ENCODE data around the gene ABCC5.

Gene ABCC5

GRCh38 chr3:183954875-183955274 is 62.8 kb downstream of the ABCC5 start:
- H3K4me3 ChIP-seq (ENCODE audit: low read depth, low read length): no peak overlapping the region
- no peak for TF ChIP-seq CTCF (IDR thresholded peaks at IDR 0.05; ENCODE audit: borderline replicate concordance, insufficient read depth, low read depth, low read length)

- no peak for TF ChIP-seq CTCF (IDR thresholded peaks at IDR 0.05; ENCODE audit: borderline replicate concordance, insufficient read depth, low read depth, low read length)
- H3K4me3 ChIP-seq (ENCODE audit: low read depth, low read length): no peak overlapping the region
Measured at GRCh38 chr3:183953471-183954070, 64.1 kb downstream of the ABCC5 start.

- H3K4me3 ChIP-seq (ENCODE audit: low read depth, low read length): no peak overlapping the region
- no peak for TF ChIP-seq CTCF (IDR thresholded peaks at IDR 0.05; ENCODE audit: borderline replicate concordance, insufficient read depth, low read depth, low read length)
Measured at GRCh38 chr3:183951459-183951858, 66.2 kb downstream of the ABCC5 start.

GRCh38 chr3:183949690-183950089 is 68.0 kb downstream of the ABCC5 start:
- no peak overlapping the region for H3K4me3 ChIP-seq (ENCODE audit: low read depth, low read length)
- no peak for TF ChIP-seq CTCF (IDR thresholded peaks at IDR 0.05; ENCODE audit: borderline replicate concordance, insufficient read depth, low read depth, low read length)

GRCh38 chr3:183946037-183946436 is 71.6 kb downstream of the ABCC5 start:
- TF ChIP-seq CTCF (IDR thresholded peaks at IDR 0.05; ENCODE audit: borderline replicate concordance, insufficient read depth, low read depth, low read length): no peak
- H3K4me3 ChIP-seq (ENCODE audit: low read depth, low read length): no peak overlapping the region

- no peak for TF ChIP-seq CTCF (IDR thresholded peaks at IDR 0.05; ENCODE audit: borderline replicate concordance, insufficient read depth, low read depth, low read length)
- no peak overlapping the region for H3K4me3 ChIP-seq (ENCODE audit: low read depth, low read length)
Measured at GRCh38 chr3:183944775-183945174, 72.9 kb downstream of the ABCC5 start.

GRCh38 chr3:183943739-183944138 is 73.9 kb downstream of the ABCC5 start:
- TF ChIP-seq CTCF (IDR thresholded peaks at IDR 0.05; ENCODE audit: borderline replicate concordance, insufficient read depth, low read depth, low read length): no peak

More at GRCh38 chr3:183943739-183944138, 73.9 kb downstream of the ABCC5 start:
- H3K4me3 ChIP-seq (ENCODE audit: low read depth, low read length): no peak overlapping the region
